ENCODE data around the gene PNLIPRP1.

PNLIPRP1 gene

DNA sequence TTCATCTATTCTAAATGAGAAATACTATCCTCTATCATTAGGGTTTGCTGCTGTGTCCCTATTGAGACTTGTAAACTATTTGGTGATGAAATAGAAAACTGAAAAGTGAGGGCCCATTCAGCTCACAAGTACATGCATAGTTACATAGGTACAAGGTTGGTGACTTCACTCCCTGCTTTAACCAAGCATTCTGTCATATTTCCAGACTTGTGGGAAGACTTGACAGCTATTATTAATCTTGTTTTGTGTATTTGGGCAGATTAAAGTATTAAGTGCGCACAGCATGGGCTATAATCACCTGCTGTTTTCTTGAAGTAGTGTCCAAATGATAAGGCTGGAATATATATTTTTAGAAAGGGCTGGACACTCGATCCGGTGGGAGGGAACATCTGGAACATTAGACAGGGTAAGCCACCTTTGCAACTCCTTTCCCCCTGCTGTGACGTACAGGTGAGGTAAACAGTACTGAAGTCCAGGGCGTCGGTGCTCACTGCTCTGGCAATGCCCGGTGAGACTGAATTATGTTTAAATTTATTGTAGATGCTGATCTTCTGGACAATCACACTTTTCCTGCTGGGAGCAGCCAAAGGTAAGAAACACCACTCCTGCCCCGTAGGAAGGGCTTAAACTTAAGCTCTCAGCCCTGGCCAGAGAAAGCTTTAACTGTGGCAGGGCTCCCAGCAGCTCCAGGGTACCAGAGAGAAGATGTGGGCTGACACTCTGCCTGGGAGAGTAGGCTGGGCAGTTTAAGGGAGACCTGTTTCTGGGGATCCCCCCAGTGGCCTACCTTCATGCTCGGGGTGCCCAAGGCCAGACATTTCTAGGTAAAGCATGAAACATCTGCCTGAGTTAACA, at the start of gene PNLIPRP1:
Gene PNLIPRP1, plus strand, starts transcription at position 370 of the 855 bp plus-strand sequence. Its CDS starts 171 bp downstream, at position 541.
- DNase-seq (ENCODE audit: low read depth in 2 of 2), result no peak

DNA sequence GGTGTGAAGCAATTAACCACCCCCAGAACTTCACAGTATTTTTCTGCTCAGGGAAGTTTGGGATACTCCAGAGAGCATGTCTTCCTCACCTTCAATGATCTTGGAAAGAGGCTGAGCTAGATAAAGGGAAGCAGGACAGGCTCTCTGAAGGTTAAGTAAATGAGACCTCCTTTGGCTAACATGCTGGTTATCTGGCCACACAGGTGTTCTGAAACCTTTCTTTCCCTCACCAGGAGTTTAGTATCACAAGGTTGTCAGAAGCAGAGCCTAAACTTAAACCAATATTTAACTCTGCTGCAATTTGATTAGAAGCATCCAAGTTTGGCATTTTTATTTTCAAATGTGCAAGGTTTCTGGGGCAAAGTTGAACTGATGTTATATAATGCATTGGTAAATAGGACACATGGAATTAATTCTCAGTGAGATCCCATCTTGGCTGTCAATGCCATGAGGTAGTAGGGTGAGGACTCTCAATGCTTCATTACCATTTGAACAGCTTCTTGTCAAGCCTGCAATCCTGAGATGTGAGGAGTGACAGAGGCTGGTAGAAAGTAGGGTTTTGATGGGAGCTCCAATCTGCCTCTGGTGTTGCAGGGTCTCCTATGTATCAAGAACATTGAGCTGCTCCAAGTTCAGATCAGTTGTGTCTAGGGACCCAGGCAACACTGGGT, 48.6 kb upstream of the PNLIPRP1 start:
- no peak for DNase-seq (ENCODE audit: low read depth in 2 of 2)

DNA sequence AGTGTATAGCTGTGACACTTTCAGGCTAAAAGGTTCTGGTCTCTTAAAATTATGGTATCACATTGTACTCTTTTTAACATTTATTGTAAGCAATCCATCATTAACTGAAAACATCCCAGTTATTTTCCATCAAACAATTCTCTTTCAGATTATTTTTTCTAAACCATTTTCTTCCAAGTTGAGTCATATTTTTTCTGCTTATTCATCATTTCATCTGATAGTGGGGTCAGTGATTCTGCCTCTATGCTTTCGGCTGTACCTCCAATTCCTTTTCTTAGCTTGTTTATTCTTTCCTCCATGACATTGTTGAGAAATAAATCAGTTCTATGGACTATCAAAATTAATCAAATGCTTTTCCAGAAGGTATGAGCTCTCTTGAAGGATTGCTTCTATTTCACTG, 45.6 kb upstream of the PNLIPRP1 start:
- no peak for DNase-seq (ENCODE audit: low read depth in 2 of 2)

DNA sequence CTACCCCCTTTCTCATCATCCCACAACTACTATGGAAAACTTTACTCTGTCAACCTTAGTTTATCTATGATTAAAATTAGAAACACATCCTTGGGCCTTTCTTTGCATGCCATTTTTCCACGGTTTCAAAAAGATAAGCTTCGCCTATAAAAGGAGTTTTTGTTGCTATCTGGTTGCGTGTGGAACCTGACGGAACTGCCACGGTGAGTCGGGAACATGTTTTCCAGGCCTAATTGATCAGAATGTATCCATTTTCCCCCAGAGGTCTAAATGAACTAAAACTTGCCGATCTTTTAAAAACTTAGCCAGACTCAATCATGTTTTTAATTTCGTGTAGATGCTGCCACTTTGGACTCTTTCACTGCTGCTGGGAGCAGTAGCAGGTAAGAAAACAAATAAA, 45.0 kb upstream of the PNLIPRP1 start, which contains the start of gene PNLIP:
Gene PNLIP, plus strand, starts transcription at position 176 of the 400 bp plus-strand sequence. Its CDS starts 162 bp downstream, at position 338.
- DNase-seq (ENCODE audit: low read depth in 2 of 2), result no peak

DNA sequence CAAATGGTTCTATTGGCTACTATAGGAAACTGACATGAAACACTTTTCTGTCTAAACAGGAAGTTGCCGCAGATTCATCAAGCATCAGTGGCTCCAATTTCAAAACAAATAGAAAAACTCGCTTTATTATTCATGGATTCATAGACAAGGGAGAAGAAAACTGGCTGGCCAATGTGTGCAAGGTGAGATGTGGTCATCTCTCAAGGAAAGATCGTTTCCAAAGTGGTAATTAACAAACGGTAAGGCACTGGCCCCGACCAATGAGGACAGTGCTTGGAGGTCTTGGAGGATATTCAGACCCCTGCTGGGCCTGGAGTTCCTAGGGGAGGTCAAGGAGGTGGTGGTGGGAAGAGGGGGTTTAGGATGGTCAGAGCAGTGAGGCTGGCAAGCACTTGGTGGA, 42.5 kb upstream of the PNLIPRP1 start:
- no peak for DNase-seq (ENCODE audit: low read depth in 2 of 2)

DNA sequence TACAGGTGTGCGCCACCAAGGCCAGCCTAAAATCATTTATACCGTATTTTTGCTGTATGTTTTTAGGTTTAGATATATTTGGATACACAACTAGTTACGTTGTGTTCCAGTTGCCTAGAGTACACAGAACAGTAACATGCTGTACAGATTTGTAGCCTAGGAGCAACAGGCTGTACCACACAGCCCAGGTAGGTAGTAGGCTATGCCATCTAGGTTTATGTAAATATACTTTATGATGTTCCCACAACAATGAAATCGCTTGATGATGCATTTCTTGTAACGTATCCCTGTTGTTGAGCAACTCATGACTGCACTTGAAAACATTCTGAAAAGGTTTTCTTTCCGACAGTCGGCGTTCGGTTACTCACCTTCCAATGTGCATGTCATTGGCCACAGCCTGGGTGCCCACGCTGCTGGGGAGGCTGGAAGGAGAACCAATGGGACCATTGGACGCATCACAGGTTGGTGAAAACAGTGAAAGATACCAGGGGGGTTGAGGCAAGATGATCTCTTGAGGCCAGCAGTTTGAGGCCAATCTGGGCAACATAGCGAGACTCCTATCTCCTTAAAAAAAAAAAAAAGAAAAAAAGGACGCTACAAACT, 37.3 kb upstream of the PNLIPRP1 start:
- DNase-seq (ENCODE audit: low read depth in 2 of 2), result no peak

DNA sequence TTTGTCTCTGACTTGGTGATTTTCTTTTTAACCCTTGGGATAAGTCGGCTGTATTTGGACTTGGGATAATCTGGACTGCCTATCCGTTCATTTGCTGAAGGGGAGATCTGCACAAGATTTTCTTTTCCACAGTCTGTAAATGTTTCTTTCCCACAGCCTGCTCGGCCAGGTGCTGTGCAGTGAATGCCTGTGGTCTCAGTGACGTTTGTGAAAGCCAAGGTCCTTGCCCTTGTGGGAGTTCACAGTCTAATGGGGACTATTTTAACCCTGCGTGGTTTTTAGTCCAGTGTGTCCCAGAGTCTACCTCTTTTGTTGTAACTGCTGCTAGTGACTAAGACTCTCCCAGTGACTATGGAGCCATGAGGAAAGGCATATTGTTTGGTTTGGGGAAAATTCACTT, 36.1 kb upstream of the PNLIPRP1 start:
- DNase-seq (ENCODE audit: low read depth in 2 of 2), result no peak

DNA sequence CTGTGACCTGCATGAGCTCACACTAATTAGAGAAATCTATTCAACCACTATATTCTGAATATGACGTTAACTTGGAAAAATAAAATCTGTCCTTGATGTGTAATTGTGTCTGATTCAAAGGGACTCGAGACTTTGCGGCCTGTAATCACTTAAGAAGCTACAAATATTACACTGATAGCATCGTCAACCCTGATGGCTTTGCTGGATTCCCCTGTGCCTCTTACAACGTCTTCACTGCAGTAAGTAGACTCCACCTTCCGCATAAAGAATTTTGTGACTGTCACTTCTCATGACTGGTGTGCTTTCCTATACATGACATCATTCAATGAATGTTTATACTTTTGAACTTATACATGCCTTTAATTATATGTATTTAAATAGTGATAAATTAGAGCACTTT, 34.9 kb upstream of the PNLIPRP1 start:
- DNase-seq (ENCODE audit: low read depth in 2 of 2), result no peak

DNA sequence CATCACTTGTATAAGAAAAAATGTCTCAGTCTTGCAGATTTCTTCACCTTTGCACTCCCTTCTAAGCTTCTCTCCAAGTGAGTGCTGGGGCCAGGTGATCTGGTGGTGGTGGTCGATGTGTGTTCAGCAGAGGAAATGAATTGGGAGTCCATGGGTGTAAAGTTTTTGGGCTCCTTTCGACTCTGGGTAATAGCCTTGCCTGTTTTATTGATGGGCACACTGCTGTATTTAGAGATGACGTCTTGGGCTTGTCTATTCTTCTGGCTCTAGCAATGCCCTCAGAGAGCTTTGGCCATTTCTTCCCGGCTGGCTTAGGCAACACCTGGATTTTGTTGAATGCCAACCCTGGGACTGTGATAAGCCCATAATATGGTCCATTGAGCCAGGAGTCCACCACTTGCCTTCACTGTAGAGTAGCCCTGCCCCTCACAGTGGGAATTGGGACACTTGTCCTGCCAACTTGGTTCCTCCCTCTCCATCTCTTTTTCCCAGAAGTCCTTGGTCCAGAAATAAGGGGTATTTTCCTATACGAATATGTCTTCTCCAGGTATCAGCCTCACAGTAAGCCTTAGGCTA, 33.4 kb upstream of the PNLIPRP1 start:
- DNase-seq (ENCODE audit: low read depth in 2 of 2), result no peak

DNA sequence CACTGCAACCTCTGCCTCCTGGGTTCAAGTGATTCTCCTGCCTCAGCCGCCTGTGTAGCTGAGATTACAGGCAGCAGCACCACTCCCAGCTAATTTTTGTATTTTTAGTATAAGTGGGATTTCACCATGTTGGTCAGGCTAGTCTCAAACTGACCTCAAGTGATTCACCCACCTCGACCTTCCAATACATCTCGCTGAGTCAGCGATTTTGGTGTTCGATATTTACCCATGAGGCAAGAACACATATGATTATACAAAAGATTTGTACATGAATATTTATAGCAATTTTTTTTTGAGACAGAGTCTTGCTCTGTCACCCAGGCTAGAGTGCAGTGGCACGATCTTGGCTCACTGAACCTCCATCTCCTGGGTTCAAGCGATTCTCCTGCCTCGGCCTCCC, 25.2 kb upstream of the PNLIPRP1 start:
- no peak for DNase-seq (ENCODE audit: low read depth in 2 of 2)

DNA sequence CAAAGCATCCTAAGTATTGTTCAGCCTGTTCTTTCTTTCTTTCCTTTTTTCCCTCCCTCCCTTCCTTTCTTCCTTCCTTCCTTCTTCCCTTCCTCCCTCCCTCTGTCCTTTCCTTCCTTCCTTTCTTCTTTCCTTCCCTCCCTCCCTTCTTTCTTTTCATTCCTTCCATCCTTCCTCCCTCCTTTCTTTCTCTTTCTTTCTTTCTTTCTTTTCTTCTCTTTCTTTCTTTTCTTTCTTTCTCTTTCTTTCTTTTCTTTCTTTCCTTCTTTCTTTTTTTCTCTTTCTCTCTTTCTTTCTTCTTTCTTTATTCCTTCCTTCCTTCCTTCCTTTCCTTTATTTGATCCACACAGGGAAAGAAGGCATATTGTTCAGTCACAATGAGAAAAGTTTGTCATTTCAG, 23.8 kb upstream of the PNLIPRP1 start:
- DNase-seq (ENCODE audit: low read depth in 2 of 2), result no peak

DNA sequence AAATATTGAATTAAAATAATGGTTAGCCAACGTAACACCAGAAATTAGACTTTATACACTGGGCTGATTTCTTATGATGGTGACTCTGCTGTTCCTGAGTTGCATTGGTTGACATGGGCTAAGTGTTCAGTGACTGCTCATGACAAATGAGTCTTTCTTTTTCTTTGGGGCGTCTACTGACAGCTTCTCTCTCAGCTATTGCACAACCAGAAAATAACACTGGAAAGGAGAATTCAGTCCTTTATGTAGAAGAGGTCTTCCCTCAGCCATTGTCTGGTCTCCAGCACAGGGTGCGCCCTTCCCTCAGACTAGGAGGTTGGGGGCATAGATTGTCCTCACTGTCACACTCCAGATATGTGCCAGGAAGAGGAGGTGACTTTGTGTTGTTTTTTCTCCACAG, 23.4 kb upstream of the PNLIPRP1 start:
- no peak for DNase-seq (ENCODE audit: low read depth in 2 of 2)

DNA sequence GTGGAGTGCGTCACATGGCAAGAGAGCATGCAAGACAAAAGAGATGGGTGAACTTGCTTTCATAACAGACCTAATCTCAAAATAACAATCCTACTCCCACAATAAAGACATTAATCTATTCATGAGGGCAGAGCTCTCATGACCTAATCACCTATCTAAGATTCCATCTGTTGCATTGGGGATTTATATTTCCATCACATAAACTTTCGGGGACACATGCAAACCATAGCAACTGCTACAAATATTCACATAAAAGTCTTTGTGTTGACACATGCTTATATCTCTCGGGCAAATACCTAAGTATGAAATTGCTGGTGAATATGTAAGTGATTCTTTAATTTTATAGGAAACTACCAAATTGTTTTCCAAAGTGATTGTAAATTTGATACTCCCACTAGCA, 16.0 kb upstream of the PNLIPRP1 start:
- no peak for DNase-seq (ENCODE audit: low read depth in 2 of 2)

DNA sequence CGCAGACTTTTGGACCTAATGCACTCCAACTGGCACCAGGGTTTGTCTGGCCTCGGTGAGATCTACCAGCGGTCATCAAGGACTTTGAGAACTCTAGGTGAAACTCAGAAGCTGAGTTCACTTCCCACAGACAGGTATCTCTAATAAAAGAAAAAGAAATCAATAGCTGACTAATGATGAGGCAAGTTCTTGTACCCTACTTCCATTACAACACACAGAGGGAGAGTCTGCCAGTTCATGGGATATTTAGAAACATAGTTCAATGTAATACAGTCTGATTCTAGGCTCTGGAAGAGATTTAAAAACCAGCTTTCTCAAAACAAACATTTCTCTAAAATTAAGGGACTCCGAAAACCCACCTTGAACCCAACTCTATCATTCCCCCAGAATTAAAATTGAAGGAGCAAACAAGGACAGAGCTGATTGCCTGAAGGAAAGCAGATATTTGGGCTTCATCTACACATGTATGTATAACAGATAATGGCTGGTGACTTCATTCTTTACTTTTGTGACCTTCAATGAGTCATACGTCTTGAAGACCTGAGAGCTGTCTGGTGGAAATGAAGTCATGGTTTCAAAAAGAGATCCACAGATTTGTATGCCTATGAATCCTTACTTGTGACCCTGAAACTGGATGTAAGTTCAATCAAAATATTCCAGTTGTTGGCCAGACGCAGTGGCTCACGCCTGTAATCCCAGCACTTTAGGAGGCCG, 2.7 kb upstream of the PNLIPRP1 start:
- DNase-seq (ENCODE audit: low read depth in 2 of 2), result no peak

DNA sequence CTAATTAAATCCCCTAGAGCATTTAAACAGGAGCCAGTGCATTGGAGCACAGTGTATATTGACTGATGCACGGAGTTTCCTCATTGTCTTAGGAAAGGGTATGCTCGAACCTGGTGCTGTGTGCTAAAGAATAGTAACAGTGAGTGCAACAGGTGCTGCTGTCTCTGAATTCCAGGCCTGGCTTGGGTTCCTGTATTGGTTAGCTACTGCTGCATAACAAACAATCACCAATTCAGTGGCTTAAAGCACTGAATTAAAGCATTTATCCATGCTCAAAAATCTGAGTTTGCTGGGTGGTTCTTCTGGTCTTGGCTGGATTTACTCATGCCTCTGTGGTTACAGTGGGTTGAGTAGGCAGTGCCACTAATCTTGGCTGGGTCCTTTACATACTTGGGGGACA, 1.8 kb upstream of the PNLIPRP1 start:
- DNase-seq (ENCODE audit: low read depth in 2 of 2), result no peak

DNA sequence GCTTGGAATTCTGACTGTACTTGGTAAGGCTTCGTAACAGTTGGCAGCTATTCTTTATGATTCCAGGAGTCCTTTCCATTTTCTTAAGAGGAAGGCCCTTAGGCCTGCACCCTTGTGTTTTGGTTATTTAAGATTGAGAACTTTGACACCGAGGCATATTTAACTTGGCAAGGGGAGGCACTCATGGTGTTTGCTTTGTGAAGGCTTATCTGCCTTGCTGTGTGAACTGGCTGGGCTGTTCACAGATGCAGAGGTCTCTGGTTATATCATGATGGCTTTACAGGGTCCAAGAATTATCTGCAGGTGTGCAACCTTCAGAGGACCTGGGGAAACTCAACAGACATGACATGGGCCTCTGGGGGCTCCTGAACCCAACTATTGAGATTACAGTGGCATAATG, 833 bp upstream of the PNLIPRP1 start:
- no peak for DNase-seq (ENCODE audit: low read depth in 2 of 2)

DNA sequence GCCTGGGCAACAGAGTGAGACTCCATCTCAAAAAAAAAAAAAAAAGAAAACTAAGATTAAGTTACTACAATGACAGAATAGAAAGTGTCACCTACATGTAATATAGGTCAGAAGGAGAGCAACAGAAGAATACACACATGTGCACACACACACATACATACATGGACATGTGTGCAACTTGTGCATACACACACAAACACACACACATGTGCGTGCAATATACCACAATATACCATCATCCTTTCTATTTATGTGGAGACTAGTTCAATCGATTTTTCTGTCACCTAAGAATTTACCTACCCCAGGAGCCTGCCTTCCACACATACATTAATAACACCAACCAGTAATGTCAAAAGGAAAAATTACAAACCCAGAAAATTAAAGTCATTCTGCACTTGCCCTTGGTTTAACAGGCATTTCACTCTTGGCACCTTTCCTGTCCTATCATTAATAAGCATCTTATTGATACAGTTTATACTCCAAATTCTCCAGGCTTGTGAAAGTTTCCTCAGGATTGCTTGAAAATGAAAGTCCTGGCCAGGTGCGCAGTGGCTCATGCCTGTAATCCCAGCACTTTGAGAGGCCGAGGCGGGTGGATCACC, 2.5 kb downstream of the PNLIPRP1 start:
- no peak for DNase-seq (ENCODE audit: low read depth in 2 of 2)

DNA sequence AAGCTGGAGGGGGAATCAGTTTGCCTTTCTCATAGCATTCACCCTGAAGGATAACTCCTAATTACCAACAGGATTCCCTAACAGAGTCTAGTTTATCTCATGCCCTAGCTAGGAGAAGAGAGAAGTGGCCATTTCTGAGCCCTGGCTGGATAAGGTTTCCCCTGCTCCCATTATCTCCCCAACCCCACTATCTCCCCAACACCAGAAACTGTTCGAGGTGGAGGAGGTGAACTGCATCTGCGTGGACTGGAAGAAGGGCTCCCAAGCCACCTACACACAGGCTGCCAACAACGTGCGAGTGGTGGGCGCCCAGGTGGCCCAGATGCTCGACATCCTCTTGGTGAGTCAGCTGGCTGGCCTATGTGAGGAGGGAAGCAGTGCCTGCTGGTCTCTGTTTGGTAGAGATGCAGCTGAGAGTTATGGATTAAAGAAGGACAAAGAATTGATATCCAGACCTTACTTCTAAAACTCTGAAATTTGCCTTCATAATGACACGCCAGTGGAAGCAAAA, 3.8 kb downstream of the PNLIPRP1 start:
- no peak for DNase-seq (ENCODE audit: low read depth in 2 of 2)

DNA sequence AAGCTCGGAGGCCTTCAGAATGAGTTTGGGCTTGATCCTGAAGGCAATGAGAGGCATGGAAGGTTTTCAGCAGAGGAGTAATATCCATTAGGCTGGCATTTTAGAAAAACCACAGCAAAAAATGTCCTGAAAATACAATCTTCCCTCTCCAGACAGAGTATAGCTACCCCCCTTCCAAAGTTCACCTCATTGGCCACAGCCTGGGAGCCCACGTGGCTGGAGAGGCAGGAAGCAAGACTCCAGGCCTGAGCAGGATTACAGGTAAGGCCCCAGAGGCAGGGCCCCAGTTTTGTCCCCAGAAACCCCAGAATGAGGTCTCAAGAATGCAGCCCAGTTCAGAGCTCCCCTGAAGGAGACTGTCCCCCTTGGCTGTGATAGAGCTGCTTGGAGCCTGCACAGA, 5.3 kb downstream of the PNLIPRP1 start:
- DNase-seq (ENCODE audit: low read depth in 2 of 2), result no peak

DNA sequence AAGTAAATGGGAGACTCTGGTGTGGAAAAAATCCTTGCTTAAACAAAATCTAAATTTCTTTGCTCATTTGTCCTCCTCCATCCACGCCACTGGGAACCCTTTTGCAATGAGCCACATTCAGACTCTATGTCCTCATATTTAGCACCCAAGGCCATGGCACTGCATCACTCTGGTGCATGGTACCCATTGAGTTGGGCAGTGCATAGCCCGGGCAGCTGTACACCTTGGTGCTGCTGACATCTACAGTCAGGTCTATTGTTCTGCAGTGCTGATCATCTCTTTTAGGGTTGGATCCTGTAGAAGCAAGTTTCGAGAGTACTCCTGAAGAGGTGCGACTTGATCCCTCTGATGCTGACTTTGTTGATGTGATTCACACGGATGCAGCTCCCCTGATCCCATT, 6.8 kb downstream of the PNLIPRP1 start:
- no peak for DNase-seq (ENCODE audit: low read depth in 2 of 2)

DNA sequence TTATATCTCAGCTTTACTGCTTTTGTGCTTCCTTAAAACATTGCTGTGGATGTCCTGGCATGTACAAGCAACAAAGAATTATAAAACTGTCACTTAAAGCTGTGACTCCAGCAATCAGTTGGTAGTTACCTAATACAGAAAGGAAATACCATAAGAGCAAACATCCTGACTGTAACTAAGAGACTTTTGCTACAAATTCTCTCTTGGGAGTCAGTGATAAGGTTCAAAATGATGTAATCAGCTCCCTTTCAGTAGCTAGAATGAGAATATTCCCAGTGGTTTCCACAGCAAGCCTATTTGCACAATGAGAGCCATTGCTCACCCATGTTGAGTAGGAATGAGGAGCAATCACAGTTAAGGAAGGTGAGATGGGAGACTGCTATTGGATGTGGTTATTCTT, 7.6 kb downstream of the PNLIPRP1 start:
- no peak for DNase-seq (ENCODE audit: low read depth in 2 of 2)
